Measurements from ENCODE around the gene ANKRD13A.
A peak's percentile ranks its signal among the peaks of the same experiment; 100 is the strongest.
"Not testable (repeated sequence)": the region's sequence is repeated elsewhere in the genome, so short reads cannot be mapped to it uniquely, and the experiment has no call there.

Gene ANKRD13A

GRCh38 chr12:110049034-110049433, 49.8 kb downstream of the ANKRD13A start:
- not testable (repeated sequence) for DNase-seq

GRCh38 chr12:110049666-110050065, 50.4 kb downstream of the ANKRD13A start:
- DNase-seq, result not testable (repeated sequence)

- DNase-seq, result no peak
These were observed 51.7 kb downstream of the ANKRD13A start for GRCh38 chr12:110050927-110051326.

- peak in 1 of 5 donors; percentile 46 for DNase-seq
These were observed 56.4 kb downstream of the ANKRD13A start for GRCh38 chr12:110055375-110056352.

GRCh38 chr12:110056643-110057042, 57.4 kb downstream of the ANKRD13A start:
- not testable (repeated sequence) for DNase-seq

GRCh38 chr12:110058875-110059615, 59.8 kb downstream of the ANKRD13A start:
- DNase-seq, result no peak

DNA sequence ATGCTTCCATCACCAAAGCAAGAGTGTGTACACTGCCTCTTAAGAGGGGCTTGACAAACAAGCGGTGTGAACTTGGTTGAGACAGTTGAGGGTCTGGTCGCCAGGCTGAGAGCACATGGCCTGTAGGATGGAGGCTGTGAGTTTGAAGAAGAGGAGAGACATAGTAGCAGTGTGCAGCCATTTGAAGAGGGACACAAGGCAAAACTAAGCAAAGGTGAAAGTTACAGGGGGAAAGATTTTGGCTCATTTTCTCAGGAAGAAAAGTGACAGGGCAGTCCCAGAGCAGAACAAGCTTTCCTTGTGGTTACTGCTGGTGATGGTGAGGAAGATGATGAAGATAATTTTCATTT, 60.4 kb downstream of the ANKRD13A start:
- DNase-seq, result no peak

DNA sequence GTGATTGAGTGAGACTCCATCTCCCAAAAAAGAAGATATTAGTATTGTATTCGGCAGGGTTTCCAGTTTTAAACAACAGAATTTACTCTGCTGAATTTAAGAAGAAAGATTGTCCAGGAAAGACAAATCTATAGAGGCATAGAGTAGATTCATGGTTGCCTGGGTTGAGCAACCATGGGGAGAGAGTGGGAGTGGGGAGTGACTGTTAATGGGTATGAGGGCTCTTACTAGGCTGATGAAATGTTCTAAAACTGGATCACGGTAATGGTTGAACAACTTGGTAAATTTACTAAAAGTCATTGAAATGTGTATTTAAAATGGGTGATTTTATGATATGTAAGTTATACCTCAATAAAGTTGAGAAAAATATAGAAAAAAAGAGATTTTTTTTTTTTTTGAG, 63.0 kb downstream of the ANKRD13A start:
- no peak for DNase-seq

- DNase-seq, result no peak
These were observed 66.3 kb downstream of the ANKRD13A start for GRCh38 chr12:110065540-110065939.

DNA sequence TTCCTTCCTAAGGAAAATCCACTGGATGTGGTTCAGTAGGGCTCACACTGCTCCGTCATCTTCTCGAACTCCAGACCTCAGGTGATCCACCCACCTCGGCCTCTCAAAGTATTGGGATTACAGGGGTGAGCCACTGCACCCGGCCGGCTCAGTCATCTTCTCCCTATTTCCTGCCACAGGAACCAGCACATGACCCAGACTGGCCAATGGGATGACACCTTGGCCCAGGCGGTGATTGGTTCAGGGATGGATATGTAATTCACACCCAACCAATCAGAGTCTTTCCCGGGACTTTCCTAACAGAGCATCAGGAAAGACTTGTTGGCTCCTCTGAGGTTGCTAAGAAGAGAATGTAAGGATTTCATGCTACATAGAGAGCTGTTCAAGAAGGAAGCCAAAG, 68.3 kb downstream of the ANKRD13A start:
- no peak for DNase-seq

- not testable (repeated sequence) for DNase-seq
These were observed 68.9 kb downstream of the ANKRD13A start for GRCh38 chr12:110068115-110068514.

- DNase-seq, result no peak
These were observed 69.4 kb downstream of the ANKRD13A start for GRCh38 chr12:110068654-110069053.

GRCh38 chr12:110071504-110071903, 72.3 kb downstream of the ANKRD13A start:
- no peak for DNase-seq

DNA sequence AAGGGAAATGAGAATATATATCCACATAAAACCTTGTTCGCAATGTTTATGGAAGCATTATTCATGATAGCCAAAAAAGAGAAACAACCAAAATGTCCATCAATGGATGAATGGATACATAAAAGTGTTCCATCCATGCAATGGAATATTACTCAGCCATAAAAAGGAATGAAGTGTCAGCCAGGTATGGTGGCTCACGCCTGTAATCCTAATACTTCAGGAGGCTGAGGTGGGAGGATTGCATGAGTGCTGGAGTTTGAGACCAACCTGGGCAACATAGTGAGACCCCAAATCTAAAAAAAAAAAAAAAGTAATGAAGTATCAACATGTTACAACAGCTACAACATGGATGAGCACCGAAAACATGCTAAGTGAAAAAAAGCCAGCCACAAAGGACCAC, 72.7 kb downstream of the ANKRD13A start:
- no peak for DNase-seq

DNA sequence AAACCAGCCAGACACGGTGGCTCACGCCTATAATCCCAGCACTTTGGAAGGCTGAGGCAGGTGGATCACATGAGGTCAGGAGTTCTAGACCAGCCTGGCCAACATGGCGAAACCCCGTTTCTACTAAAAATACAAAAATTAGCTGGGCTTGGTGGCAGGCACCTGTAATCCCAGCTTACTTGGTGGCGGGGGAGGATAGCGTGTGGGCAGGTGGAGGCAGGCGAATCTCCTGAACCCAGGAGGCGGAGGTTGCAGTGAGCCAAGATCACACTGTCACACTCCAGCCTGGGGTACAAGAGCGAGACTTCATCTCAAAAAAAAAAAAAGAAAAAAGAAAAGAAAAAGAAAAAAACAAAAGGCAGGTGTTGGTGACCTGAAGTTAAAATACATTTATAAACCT, 73.4 kb downstream of the ANKRD13A start:
- DNase-seq, result not testable (repeated sequence)

- peak in 1 of 5 donors; percentile 49 for DNase-seq
These were observed 74.0 kb downstream of the ANKRD13A start for GRCh38 chr12:110073049-110073831.

GRCh38 chr12:110074089-110074488, 74.9 kb downstream of the ANKRD13A start:
- DNase-seq, result no peak

- DNase-seq, result no peak
These were observed 76.7 kb downstream of the ANKRD13A start for GRCh38 chr12:110075880-110076279.

GRCh38 chr12:110077800-110078199, 78.6 kb downstream of the ANKRD13A start:
- DNase-seq, result no peak

DNA sequence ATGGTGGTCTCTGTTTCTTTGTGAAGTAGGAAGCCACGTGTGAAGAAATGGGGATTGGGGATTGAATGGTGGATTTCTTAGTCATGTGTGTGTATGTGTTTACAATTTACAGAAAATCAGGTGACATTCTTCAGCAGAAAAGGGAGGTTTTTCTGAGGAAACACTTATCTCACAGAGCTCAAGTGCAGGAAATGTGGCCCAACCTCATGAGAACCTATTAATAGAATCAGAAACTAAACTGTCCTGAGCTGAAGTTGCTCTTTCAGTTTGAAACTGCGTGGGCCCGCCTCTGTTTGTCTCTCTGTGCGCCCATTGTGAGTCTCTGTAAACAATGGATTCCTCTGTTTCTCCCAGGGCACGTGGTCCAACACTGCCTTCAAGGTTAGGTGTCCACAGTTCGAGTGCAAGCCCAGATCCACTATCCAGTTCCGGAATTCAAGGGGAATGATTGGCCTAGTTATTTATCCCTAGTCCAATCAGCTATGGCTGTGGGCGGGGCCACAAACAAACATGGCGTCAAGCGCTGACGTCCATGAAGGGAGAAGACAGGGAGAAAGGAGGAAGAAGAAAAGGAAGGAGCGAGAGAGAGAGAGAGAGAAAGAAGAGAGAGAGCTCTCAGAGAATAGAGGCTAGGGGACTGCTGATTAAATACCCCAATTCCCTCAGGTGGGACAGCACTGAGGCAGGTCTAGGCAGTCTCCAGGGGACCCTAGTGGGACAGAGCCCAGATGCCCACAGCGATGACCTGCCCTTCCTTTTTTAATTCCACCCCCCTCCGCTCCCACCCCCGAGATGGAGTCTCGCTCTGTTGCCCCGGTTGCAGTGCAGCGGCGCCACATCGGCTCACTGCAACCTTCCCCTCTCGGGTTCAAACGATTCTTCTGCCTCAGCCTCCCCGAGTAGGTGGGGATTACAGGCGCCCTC, 80.5 kb downstream of the ANKRD13A start:
- DNase-seq, result peak; percentile 23 to 92 (median 58)

DNA sequence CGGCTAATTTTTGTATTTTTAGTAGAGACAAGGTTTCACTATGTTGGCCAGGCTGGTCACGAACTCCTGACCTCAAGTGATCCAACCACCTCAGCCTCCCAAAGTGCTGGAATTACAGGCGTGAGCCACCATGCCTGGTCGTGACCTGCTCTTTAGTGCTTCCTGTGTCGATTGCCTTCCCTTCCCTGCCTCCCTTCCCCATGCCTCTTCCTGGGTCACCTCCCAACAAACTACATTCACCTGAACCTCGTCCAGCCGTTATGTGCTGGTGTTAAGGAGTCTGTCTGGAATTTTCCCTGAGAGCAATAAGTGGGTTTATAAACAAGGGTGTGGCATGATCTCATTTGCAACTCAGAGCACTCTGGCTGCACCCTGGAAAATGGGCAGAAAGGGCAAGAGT, 81.2 kb downstream of the ANKRD13A start:
- no peak for DNase-seq

Measured in T-helper 1 cell (primary cell).